ENCODE results near the gene TIMM17A.

The TIMM17A gene

DNA sequence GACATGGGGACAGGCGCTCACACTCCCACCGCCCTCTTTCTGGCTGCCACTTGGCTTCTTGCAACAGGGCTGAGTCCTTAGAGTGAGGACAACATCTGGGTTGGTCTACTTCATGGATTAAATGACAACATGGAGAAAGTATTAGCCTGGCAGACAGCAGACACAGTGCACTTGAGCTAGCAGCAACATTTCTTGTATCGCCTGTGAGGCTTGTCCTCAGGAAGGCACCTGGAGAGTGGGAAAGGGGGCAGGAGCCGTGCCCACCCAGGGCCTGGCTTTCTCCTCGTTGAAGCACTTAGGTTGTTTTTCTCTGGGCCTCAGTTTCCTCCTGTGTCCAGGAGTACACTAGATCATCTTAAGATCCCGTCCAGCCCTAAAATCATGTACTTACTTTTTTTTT lies 58.8 kb downstream of the TIMM17A start:
- Histone ChIP-seq H3K36me3 (ENCODE audit: insufficient read depth, low read length) (no peaks in the 10 kb centered on the region), H3K9me3 (ENCODE audit: insufficient read depth, low read length, severe bottlenecking) (no peaks in the 10 kb centered on the region), H3K4me3 (ENCODE audit: low read depth in 1 of 2, low read length in 2 of 2) (no peak overlapping the region), H2AFZ (ENCODE audit: low read depth, low read length) (no peak overlapping the region), H3K79me2 (ENCODE audit: insufficient read depth, low read length) (no peaks in the 10 kb centered on the region), H4K20me1 (ENCODE audit: insufficient read depth, low read length) (no peaks in the 10 kb centered on the region), H3K27ac (ENCODE audit: low read length) (no peak overlapping the region), H3K4me1 (ENCODE audit: insufficient read depth, low read length) (no peaks in the 10 kb centered on the region), H3K27me3 (ENCODE audit: insufficient read depth, low read length, poor library complexity) (peaks cover 5% of the 10 kb centered on the region), H3K9ac (ENCODE audit: low read depth, low read length) (no peak overlapping the region), H3K4me2 (ENCODE audit: insufficient read depth, low read length) (no peak overlapping the region)
- TF ChIP-seq, protein P1, sequence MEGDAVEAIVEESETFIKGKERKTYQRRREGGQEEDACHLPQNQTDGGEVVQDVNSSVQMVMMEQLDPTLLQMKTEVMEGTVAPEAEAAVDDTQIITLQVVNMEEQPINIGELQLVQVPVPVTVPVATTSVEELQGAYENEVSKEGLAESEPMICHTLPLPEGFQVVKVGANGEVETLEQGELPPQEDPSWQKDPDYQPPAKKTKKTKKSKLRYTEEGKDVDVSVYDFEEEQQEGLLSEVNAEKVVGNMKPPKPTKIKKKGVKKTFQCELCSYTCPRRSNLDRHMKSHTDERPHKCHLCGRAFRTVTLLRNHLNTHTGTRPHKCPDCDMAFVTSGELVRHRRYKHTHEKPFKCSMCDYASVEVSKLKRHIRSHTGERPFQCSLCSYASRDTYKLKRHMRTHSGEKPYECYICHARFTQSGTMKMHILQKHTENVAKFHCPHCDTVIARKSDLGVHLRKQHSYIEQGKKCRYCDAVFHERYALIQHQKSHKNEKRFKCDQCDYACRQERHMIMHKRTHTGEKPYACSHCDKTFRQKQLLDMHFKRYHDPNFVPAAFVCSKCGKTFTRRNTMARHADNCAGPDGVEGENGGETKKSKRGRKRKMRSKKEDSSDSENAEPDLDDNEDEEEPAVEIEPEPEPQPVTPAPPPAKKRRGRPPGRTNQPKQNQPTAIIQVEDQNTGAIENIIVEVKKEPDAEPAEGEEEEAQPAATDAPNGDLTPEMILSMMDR (IDR thresholded peaks at IDR 0.05; ENCODE audit: borderline replicate concordance, extremely low read depth, low read length, poor library complexity, severe bottlenecking), result no peak
- no peak for TF ChIP-seq EZH2 (IDR thresholded peaks at IDR 0.05; ENCODE audit: borderline replicate concordance, low read depth, low read length, severe bottlenecking)
- no peak for DNase-seq
- no peak for ATAC-seq (ENCODE audit: insufficient read depth, low read depth)

DNA sequence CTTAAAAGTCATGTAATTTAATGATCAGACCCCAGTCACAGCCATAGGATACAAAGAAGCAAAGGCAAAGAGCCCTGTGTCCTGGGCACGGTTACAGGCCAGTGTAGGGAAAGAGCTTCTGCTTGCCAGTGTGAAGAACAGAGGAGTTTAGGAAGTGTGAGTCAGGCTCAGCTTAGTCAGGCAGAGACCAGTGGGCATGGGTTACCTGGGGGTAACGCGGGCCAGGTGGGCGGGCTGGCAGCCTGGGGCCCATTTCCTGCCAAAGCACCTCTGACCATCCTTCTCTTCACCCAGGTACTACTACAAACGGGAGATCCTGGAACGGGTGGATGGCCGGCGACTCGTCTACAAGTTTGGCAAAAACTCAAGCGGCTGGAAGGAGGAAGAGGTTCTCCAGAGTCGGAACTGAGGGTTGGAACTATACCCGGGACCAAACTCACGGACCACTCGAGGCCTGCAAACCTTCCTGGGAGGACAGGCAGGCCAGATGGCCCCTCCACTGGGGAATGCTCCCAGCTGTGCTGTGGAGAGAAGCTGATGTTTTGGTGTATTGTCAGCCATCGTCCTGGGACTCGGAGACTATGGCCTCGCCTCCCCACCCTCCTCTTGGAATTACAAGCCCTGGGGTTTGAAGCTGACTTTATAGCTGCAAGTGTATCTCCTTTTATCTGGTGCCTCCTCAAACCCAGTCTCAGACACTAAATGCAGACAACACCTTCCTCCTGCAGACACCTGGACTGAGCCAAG lies 59.8 kb downstream of the TIMM17A start:
- H3K36me3 ChIP-seq (ENCODE audit: insufficient read depth, low read length), result no peaks in the 10 kb centered on the region
- H3K27ac ChIP-seq (ENCODE audit: low read length), result no peak overlapping the region
- no peak for TF ChIP-seq EZH2 (IDR thresholded peaks at IDR 0.05; ENCODE audit: borderline replicate concordance, low read depth, low read length, severe bottlenecking)
- TF ChIP-seq, protein P1 (IDR thresholded peaks at IDR 0.05; ENCODE audit: borderline replicate concordance, extremely low read depth, low read length, poor library complexity, severe bottlenecking), result no peak
- H3K4me1 ChIP-seq (ENCODE audit: insufficient read depth, low read length), result no peaks in the 10 kb centered on the region
- H3K79me2 ChIP-seq (ENCODE audit: insufficient read depth, low read length), result no peaks in the 10 kb centered on the region
- peaks cover 5% of the 10 kb centered on the region for H3K27me3 ChIP-seq (ENCODE audit: insufficient read depth, low read length, poor library complexity)
- H4K20me1 ChIP-seq (ENCODE audit: insufficient read depth, low read length), result no peaks in the 10 kb centered on the region
- no peak overlapping the region for H3K9ac ChIP-seq (ENCODE audit: low read depth, low read length)
- no peak overlapping the region for H3K4me3 ChIP-seq (ENCODE audit: low read depth in 1 of 2, low read length in 2 of 2)
- H3K9me3 ChIP-seq (ENCODE audit: insufficient read depth, low read length, severe bottlenecking), result no peaks in the 10 kb centered on the region
- H3K4me2 ChIP-seq (ENCODE audit: insufficient read depth, low read length), result no peak overlapping the region
- no peak overlapping the region for H2AFZ ChIP-seq (ENCODE audit: low read depth, low read length)
- no peak for DNase-seq
- ATAC-seq (ENCODE audit: insufficient read depth, low read depth), result no peak

DNA sequence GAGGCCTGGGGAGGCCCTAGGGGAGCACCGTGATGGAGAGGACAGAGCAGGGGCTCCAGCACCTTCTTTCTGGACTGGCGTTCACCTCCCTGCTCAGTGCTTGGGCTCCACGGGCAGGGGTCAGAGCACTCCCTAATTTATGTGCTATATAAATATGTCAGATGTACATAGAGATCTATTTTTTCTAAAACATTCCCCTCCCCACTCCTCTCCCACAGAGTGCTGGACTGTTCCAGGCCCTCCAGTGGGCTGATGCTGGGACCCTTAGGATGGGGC lies 60.3 kb downstream of the TIMM17A start:
- no peaks in the 10 kb centered on the region for H3K4me1 ChIP-seq (ENCODE audit: insufficient read depth, low read length)
- no peak overlapping the region for H3K4me3 ChIP-seq (ENCODE audit: low read depth in 1 of 2, low read length in 2 of 2)
- H3K27me3 ChIP-seq (ENCODE audit: insufficient read depth, low read length, poor library complexity), result peaks cover 5% of the 10 kb centered on the region
- DNase-seq, result no peak
- H3K4me2 ChIP-seq (ENCODE audit: insufficient read depth, low read length), result no peak overlapping the region
- no peak for TF ChIP-seq EZH2 (IDR thresholded peaks at IDR 0.05; ENCODE audit: borderline replicate concordance, low read depth, low read length, severe bottlenecking)
- TF ChIP-seq, protein P1 (IDR thresholded peaks at IDR 0.05; ENCODE audit: borderline replicate concordance, extremely low read depth, low read length, poor library complexity, severe bottlenecking), result no peak
- no peak overlapping the region for H3K27ac ChIP-seq (ENCODE audit: low read length)
- ATAC-seq (ENCODE audit: insufficient read depth, low read depth), result no peak
- H3K36me3 ChIP-seq (ENCODE audit: insufficient read depth, low read length), result no peaks in the 10 kb centered on the region
- H2AFZ ChIP-seq (ENCODE audit: low read depth, low read length), result no peak overlapping the region
- no peaks in the 10 kb centered on the region for H3K9me3 ChIP-seq (ENCODE audit: insufficient read depth, low read length, severe bottlenecking)
- no peaks in the 10 kb centered on the region for H4K20me1 ChIP-seq (ENCODE audit: insufficient read depth, low read length)
- H3K9ac ChIP-seq (ENCODE audit: low read depth, low read length), result no peak overlapping the region
- no peaks in the 10 kb centered on the region for H3K79me2 ChIP-seq (ENCODE audit: insufficient read depth, low read length)
